GM21723 (cell line): Measurements from ENCODE around the gene TMTC2.

ENCODE experiments used
- ATAC-seq: cut with Tn5 transposase; IDR thresholded peaks from one replicate; pipeline ENCODE4 v1.9.1; 2021; ENCODE audit warnings: mild to moderate bottlenecking, moderate library complexity; ENCODE audit not compliant: unreplicated experiment

TMTC2 gene

GRCh38 chr12:82873951-82874350 is 187.2 kb downstream of the TMTC2 start:
- no peak for ATAC-seq

GRCh38 chr12:82874945-82875344 is 188.2 kb downstream of the TMTC2 start:
- ATAC-seq: no peak

GRCh38 chr12:82876075-82876474 is 189.4 kb downstream of the TMTC2 start:
- no peak for ATAC-seq

GRCh38 chr12:82877963-82878362 is 191.3 kb downstream of the TMTC2 start:
- ATAC-seq: no peak

GRCh38 chr12:82880442-82880901 is 193.8 kb downstream of the TMTC2 start:
- ATAC-seq: no peak

- ATAC-seq: no peak
Measured at GRCh38 chr12:82883394-82884355, 197.0 kb downstream of the TMTC2 start.

- ATAC-seq: no peak
Measured at GRCh38 chr12:82886671-82887340, 200.1 kb downstream of the TMTC2 start.

- ATAC-seq: no peak
Measured at GRCh38 chr12:82893896-82894295, 207.2 kb downstream of the TMTC2 start.

- no peak for ATAC-seq
Measured at GRCh38 chr12:82896277-82896676, 209.6 kb downstream of the TMTC2 start.

- no peak for ATAC-seq
Measured at GRCh38 chr12:82896979-82897378, 210.3 kb downstream of the TMTC2 start.

GRCh38 chr12:82898441-82898840 is 211.7 kb downstream of the TMTC2 start:
- ATAC-seq: no peak

- no peak for ATAC-seq
Measured at GRCh38 chr12:82904219-82904790, 217.6 kb downstream of the TMTC2 start.

GRCh38 chr12:82910246-82910893 is 223.7 kb downstream of the TMTC2 start:
- no peak for ATAC-seq

GRCh38 chr12:82912406-82912805 is 225.7 kb downstream of the TMTC2 start:
- no peak for ATAC-seq

- no peak for ATAC-seq
Measured at GRCh38 chr12:82919388-82920054, 232.8 kb downstream of the TMTC2 start.

GRCh38 chr12:82923935-82924334 is 237.2 kb downstream of the TMTC2 start:
- no peak for ATAC-seq

- ATAC-seq: no peak
Measured at GRCh38 chr12:82926630-82927029, 239.9 kb downstream of the TMTC2 start.

GRCh38 chr12:82930301-82930700 is 243.6 kb downstream of the TMTC2 start:
- no peak for ATAC-seq

GRCh38 chr12:82931349-82932116 is 244.8 kb downstream of the TMTC2 start:
- ATAC-seq: no peak

GRCh38 chr12:82937151-82937550 is 250.4 kb downstream of the TMTC2 start:
- ATAC-seq: no peak
